ENCODE results near the gene NOL4L.
"Not testable (repeated sequence)": the region's sequence is repeated elsewhere in the genome, so short reads cannot be mapped to it uniquely, and the experiment has no call there.

NOL4L gene

DNA sequence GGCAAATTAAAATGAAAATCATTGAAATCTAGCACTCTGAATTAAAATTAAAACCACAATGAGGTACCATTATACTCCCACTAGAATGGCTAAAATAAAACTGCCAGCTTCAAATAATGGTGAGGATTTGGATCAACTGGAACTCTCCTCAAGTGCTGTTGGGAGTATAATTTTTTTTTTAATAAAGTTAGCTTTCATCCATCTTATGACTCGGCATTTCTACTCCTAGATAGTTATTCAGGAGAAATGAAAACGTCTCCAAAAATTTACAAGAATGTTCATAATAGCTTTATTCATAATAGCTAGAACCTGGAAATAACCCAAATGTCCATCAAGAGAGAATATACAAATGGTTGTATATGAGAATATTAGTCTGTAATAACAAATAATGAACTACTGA is 163.8 kb downstream of the NOL4L start:
- H3K27ac ChIP-seq: no peak overlapping the region
- no peak for TF ChIP-seq ZFX (IDR thresholded peaks at IDR 0.05)
- TF ChIP-seq, protein P1, sequence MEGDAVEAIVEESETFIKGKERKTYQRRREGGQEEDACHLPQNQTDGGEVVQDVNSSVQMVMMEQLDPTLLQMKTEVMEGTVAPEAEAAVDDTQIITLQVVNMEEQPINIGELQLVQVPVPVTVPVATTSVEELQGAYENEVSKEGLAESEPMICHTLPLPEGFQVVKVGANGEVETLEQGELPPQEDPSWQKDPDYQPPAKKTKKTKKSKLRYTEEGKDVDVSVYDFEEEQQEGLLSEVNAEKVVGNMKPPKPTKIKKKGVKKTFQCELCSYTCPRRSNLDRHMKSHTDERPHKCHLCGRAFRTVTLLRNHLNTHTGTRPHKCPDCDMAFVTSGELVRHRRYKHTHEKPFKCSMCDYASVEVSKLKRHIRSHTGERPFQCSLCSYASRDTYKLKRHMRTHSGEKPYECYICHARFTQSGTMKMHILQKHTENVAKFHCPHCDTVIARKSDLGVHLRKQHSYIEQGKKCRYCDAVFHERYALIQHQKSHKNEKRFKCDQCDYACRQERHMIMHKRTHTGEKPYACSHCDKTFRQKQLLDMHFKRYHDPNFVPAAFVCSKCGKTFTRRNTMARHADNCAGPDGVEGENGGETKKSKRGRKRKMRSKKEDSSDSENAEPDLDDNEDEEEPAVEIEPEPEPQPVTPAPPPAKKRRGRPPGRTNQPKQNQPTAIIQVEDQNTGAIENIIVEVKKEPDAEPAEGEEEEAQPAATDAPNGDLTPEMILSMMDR (conservative IDR thresholded peaks at IDR 0.05): no peak

DNA sequence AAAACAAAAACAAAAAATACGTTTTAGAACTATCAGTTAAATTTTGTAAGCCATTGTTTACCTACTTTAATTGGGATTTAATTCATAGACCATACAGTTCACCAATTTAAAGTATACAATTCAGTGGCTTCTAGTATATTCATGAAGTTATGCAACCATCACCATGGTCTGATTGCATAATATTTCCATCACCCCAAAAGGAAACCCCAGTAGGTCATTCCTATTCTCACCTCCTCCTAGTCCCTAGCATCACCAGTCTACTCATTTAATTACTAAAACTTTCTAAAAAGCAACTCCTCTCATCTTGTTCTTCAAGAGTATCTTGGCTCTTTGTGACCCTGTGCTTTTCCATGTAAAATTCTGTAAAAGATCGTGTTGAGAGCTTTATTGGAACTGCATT is 166.8 kb downstream of the NOL4L start:
- H3K27ac ChIP-seq: no peak overlapping the region
- TF ChIP-seq, protein P1 (conservative IDR thresholded peaks at IDR 0.05): no peak
- TF ChIP-seq ZFX (IDR thresholded peaks at IDR 0.05): no peak

DNA sequence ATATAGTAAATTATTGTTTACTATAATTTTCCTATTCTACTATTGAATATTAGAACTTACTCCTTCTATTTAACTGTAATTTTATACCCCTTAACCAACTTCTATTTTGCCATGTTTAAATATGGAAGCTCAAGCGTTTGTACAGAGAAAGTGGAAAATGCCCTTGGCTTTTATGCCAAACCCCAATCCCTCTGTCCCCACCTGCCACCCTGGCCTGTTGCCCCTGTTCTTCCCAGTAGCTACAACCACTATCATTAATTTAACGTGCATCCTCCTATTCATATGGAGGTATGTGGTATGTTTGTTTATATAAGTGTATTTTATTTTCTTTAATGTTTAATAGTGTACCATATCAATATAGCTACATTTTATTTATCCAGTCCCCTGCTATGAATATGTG is 168.9 kb downstream of the NOL4L start:
- no peak for TF ChIP-seq ZFX (IDR thresholded peaks at IDR 0.05)
- TF ChIP-seq, protein P1 (conservative IDR thresholded peaks at IDR 0.05): no peak
- H3K27ac ChIP-seq: no peak overlapping the region

DNA sequence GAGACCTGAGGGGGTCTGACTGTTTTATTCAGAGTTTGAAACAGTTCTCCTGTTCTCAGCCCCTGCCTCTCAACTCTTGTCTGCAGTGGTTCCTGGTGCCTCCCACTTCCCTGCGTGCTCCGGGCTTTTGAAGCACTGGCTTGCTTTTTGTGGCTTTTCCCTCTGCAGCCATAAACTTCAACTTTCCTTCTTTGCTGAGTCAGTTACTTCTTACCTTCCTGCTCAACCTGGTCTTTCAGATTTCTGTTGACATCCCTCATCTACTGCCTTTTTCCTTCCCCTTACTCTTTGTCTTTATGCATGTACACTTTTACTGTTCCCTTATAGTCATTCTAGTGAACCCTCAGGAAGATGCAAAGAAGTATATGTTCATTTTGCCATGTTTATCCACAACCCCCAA is 169.6 kb downstream of the NOL4L start:
- H3K27ac ChIP-seq: no peak overlapping the region
- TF ChIP-seq ZFX (IDR thresholded peaks at IDR 0.05): no peak
- TF ChIP-seq, protein P1 (conservative IDR thresholded peaks at IDR 0.05): no peak

DNA sequence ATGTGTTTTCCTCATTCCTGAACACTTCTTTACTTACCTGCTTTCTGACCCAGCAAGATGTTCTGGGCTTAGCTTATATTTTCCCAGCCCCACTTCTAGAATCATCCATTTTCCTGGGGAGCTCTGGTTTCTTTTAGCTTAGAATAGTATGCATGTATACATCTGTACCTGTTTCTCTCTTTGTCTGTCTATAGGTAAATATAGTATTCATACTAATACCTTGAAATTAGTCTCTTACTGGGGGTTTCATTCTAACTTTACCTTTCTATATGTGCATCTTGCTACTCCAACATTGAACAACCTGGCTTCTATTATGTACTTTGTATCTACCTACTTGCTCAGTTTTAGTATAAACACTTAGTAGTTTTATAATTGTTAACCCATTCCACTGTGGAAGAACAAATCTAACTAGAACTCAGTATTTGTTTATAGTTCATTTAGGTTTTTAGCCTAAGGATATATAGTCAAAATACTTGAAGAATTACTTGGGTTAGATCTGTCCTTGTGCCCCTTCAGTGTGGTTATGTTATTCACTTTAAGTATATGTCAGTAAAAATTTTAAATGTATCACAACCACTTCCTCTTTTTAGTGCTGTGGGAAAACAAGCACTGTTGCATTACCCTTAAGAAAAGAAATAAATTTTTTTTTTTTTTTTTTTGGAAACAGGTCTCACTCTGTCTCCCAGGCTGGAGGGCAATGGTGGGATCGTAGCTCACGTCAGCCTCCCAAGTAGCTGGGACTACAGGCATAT is 173.0 kb downstream of the NOL4L start:
- no peak overlapping the region for H3K27ac ChIP-seq
- no peak for TF ChIP-seq ZFX (IDR thresholded peaks at IDR 0.05)
- TF ChIP-seq, protein P1 (conservative IDR thresholded peaks at IDR 0.05): no peak

DNA sequence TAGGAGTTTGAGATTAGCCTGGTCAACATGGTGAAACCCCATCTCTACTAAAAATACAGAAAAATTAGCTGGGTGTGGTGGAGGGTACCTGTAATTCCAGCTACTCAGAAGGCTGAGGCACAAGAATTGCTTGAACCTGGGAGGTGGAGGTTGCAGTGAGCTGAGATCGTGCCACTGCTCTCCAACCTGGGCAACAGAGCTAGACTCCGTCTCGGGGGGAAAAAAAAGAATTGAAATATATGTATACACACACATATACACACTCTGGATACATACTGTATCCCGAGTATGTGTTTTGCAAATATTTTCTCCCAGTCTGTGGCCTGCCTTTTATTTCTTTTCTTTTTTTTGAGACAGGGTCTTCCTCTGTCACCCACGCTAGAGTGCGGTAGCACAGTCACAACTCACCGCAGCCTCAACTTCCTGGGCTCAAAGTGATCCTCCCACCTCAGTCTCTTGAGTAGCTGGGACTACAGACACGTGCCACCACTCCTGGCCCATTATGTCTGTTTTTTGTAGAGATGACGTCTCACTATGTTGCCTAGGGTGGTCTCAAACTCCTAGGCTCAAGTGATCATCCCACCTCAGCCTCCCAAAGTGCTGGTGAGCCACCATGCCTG is 177.9 kb downstream of the NOL4L start:
- not testable (repeated sequence) for H3K27ac ChIP-seq

DNA sequence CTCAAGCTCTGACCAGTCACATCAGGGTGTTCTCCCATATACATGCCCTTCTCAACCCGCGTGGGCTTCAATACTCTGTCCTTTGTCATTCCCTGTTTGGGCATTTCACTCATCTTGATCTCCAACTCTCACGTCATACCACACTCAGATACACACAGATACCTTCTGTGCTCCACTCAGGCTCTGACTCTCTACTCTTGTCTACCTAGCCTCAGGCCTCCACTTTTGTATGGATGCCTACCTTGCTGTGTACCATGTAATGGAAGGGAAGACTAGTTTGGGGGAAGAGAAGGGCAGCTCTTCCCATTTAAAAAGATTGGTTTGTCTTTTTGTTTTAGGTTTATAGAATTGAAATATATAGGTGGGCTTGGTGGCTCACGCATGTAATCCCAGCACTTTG is 178.4 kb downstream of the NOL4L start:
- TF ChIP-seq ZFX (IDR thresholded peaks at IDR 0.05): no peak
- TF ChIP-seq, protein P1 (conservative IDR thresholded peaks at IDR 0.05): no peak
- no peak overlapping the region for H3K27ac ChIP-seq

DNA sequence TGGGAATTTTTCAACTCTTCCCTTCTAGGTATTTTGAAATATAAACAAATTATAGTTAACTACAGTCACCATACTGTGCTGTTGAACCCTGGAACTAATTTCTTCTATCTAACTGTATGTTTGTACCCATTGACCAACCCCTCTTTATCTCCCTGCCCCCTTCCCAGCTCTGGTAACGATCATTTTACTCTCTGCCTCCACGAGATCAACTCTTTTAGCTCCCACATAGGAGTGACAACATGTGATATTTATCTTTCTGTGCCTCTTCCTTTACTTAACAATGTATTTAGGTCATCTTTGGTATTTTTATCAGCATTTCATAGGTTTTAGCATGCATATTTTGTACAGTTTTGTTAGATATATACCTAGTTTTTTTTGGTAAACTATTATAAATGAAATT is 181.1 kb downstream of the NOL4L start:
- H3K27ac ChIP-seq: no peak overlapping the region

More for the DNA sequence above, 181.1 kb downstream of the NOL4L start:
- TF ChIP-seq, protein P1 (conservative IDR thresholded peaks at IDR 0.05): no peak
- no peak for TF ChIP-seq ZFX (IDR thresholded peaks at IDR 0.05)

All from C4-2B (cell line).